Transverse colon (tissue), 4 donors: ENCODE measurements around the gene XPC. TPM values are rescaled to one million over a fixed set of nuclear protein-coding genes. Genes with fewer than 3 reads are reported as not detected.

Source experiments
- DNase-seq: peaks from one replicate; pipeline ENCODE4 v3.0.0-alpha.2; 2019
- H3K27ac ChIP-seq, 4 donors: fragments of 200-600 bp; sonication (generic); 2 replicates each; pipeline ENCODE4 v1.5.1; 2016 to 2018; ENCODE audit warnings: inconsistent platforms in 4 of 4
- H3K27me3 ChIP-seq: fragments of 200-600 bp; sonication (generic); 2 replicates; pipeline ENCODE4 v1.5.1; 2017; ENCODE audit warnings: inconsistent platforms
- H3K36me3 ChIP-seq, 4 donors: fragments of 200-600 bp; sonication (generic); 2 replicates each; pipeline ENCODE4 v1.5.1; 2017 to 2019; ENCODE audit warnings: inconsistent platforms in 4 of 4
- H3K4me1 ChIP-seq, 4 donors: fragments of 200-600 bp; sonication (generic); 2 replicates each; pipeline ENCODE4 v1.5.1; 2017 to 2020; ENCODE audit warnings: inconsistent platforms in 4 of 4
- H3K4me3 ChIP-seq, 4 donors: fragments of 200-600 bp; sonication (generic); 1 replicate in 1 of 4; 2 replicates in 3 of 4; pipeline versions ENCODE4 v1.5.1 to v1.6.1; 2017 to 2019; ENCODE audit warnings: inconsistent platforms in 4 of 4
- H3K9me3 ChIP-seq, 2 donors: fragments of 200-600 bp; sonication (generic); 2 replicates each; pipeline ENCODE4 v1.5.1; 2017 to 2019; ENCODE audit warnings: inconsistent platforms in 2 of 2
- CTCF ChIP-seq, 5 experiments: fragments of 200-600 bp in 3 of 5; fragments of 450-650 bp in 2 of 5; sonication (generic) in 3 of 5; IDR thresholded peaks; 1 replicate in 2 of 5; 2 replicates in 3 of 5; pipeline ENCODE4 v1.5.1; 2016 to 2017; ENCODE audit warnings: antibody characterized with exemption in 5 of 5, inconsistent platforms in 3 of 5, mild to moderate bottlenecking in 2 of 5, moderate library complexity in 1 of 5
- EP300 ChIP-seq: sonication (generic); formaldehyde crosslinking; IDR thresholded peaks from one replicate; pipeline ENCODE4 v1.6.1; 2017; ENCODE audit warnings: antibody characterized with exemption, low read depth
- POLR2A ChIP-seq: fragments of 450-650 bp; IDR thresholded peaks from one replicate; pipeline ENCODE4 v1.6.1; 2016; ENCODE audit warnings: antibody characterized with exemption, mild to moderate bottlenecking, moderate library complexity
- POLR2AphosphoS5 ChIP-seq, 3 donors: sonication (generic); formaldehyde crosslinking; IDR thresholded peaks; one replicate each; pipeline ENCODE4 v1.6.1; 2016; ENCODE audit warnings: antibody characterized with exemption in 3 of 3
- WGBS, 2 donors: methylation state at CpG; one replicate each; pipeline ENCODE4 v1.1.5; 2018; ENCODE audit warnings: low coverage in 1 of 2; 5-methylcytosine and 5-hydroxymethylcytosine counted together
- in situ Hi-C, 4 donors: fragments of 200-750 bp; cut with MboI; loops; one replicate each; pipeline versions ENCODE4 v1.15.0 to v1.15.1; 2017; ENCODE audit warnings: low sequenced_read_pairs in 3 of 4, low pct_ligation_motif_present in 1 of 4, low pct_unique_long_range_greater_than_20kb in 1 of 4
- intact Hi-C: fragments of 100-400 bp; cut with DNase I; formaldehyde crosslinking; loops from one replicate; pipeline ENCODE4 v1.15.1; 2023; ENCODE audit warnings: low total_unique reads
- total RNA-seq, 4 donors: library from RNA; depleted of rRNA; stranded (reverse); fragments of >200 nt; gene quantifications; one replicate each; pipeline ENCODE4 v1.1.0, GENCODE V29; 2016

The XPC gene
- total RNA-seq, 4 donors from 2014 or later, result 30.7 to 287 (median 46.6) TPM

GRCh38 chr3:14143271-14144225, 34.9 kb downstream of the XPC start:
- H3K9me3 ChIP-seq, result no peaks in the 10 kb centered on the region
- peaks cover 0 to 17% (median 6%) of the 10 kb centered on the region in 4 donors for H3K36me3 ChIP-seq
- intact Hi-C loops (no loop called here), in situ Hi-C loops (no loop called here)
- TF ChIP-seq EP300, result no peak
- TF ChIP-seq POLR2AphosphoS5 (IDR thresholded peaks at IDR 0.05), result peak; percentile 51 to 75 (median 72)
- H3K4me3 ChIP-seq, result peak overlapping the region in 1 of 4 donors; percentile 18
- 59 to 73% methylated on average over 5 to 7 of the region's 7 CpGs for WGBS, 2 donors
- H3K4me1 ChIP-seq, result peaks cover 3 to 42% (median 28%) of the 10 kb centered on the region in 4 donors
- H3K27ac ChIP-seq, result peak overlapping the region; percentile 82 to 91 (median 89)
- peak; percentile 43 for DNase-seq
- no peaks in the 10 kb centered on the region for H3K27me3 ChIP-seq

- WGBS, 2 donors, result 76 to 77% methylated on average over 8 of the region's 8 CpGs
- in situ Hi-C loops (no loop called here), intact Hi-C loops (no loop called here)
- H3K9me3 ChIP-seq, result no peaks in the 10 kb centered on the region
- TF ChIP-seq POLR2AphosphoS5 (IDR thresholded peaks at IDR 0.05), result no peak
- no peak for TF ChIP-seq POLR2A
- no peak for TF ChIP-seq EP300
- no peak for TF ChIP-seq CTCF (IDR thresholded peaks at IDR 0.05)
- no peak overlapping the region for H3K4me3 ChIP-seq
- no peaks in the 10 kb centered on the region for H3K27me3 ChIP-seq
- H3K36me3 ChIP-seq, result peaks cover 0 to 17% (median 6%) of the 10 kb centered on the region in 4 donors
- peak overlapping the region; percentile 82 to 91 (median 89) for H3K27ac ChIP-seq
- H3K4me1 ChIP-seq, result peaks cover 3 to 42% (median 28%) of the 10 kb centered on the region in 4 donors
- DNase-seq, result no peak
These were observed 35.7 kb downstream of the XPC start for GRCh38 chr3:14142567-14143270.

GRCh38 chr3:14141602-14142341, 36.6 kb downstream of the XPC start:
- Histone ChIP-seq H3K36me3 (peaks cover 0 to 12% (median 2%) of the 10 kb centered on the region in 4 donors), H3K4me3 (no peak overlapping the region), H3K27ac (peak overlapping the region; percentile 82 to 91 (median 89))

More at GRCh38 chr3:14141602-14142341, 36.6 kb downstream of the XPC start:
- in situ Hi-C loops (no loop called here), intact Hi-C loops (no loop called here)
- H3K9me3 ChIP-seq, result no peaks in the 10 kb centered on the region
- peaks cover 3 to 48% (median 28%) of the 10 kb centered on the region in 4 donors for H3K4me1 ChIP-seq
- TF ChIP-seq POLR2A, result no peak
- no peak for TF ChIP-seq CTCF (IDR thresholded peaks at IDR 0.05)
- no peak for TF ChIP-seq POLR2AphosphoS5 (IDR thresholded peaks at IDR 0.05)
- TF ChIP-seq EP300, result no peak
- no peaks in the 10 kb centered on the region for H3K27me3 ChIP-seq
- DNase-seq, result no peak
- WGBS, 2 donors, result 91% methylated on average over 18 of the region's 19 CpGs; no CpG with 5 or more reads in 1 of the 2 donors
